Esophagus mucosa (tissue), 1 donor: ENCODE data around the gene ZNF132. TPM values are rescaled to one million over a fixed set of nuclear protein-coding genes. Genes with fewer than 3 reads are reported as not detected.
A peak's percentile ranks its signal among the peaks of the same experiment; 100 is the strongest.
"Not testable (repeated sequence)": the region's sequence is repeated elsewhere in the genome, so short reads cannot be mapped to it uniquely, and the experiment has no call there.

Experiments
- ATAC-seq: fragments of 200-7000 bp; cut with Tn5 transposase; one replicate; pipeline ENCODE4 v1.9.1; 2020
- total RNA-seq: library from RNA; stranded (reverse); gene quantifications from one replicate; pipeline ENCODE4 v1.2.4, GENCODE V29; 2023
- donor health status: DM: yes; HTN: yes; CAD: no.

Gene ZNF132
- total RNA-seq, 1 donor from 2014 or later = 1.0 TPM

DNA sequence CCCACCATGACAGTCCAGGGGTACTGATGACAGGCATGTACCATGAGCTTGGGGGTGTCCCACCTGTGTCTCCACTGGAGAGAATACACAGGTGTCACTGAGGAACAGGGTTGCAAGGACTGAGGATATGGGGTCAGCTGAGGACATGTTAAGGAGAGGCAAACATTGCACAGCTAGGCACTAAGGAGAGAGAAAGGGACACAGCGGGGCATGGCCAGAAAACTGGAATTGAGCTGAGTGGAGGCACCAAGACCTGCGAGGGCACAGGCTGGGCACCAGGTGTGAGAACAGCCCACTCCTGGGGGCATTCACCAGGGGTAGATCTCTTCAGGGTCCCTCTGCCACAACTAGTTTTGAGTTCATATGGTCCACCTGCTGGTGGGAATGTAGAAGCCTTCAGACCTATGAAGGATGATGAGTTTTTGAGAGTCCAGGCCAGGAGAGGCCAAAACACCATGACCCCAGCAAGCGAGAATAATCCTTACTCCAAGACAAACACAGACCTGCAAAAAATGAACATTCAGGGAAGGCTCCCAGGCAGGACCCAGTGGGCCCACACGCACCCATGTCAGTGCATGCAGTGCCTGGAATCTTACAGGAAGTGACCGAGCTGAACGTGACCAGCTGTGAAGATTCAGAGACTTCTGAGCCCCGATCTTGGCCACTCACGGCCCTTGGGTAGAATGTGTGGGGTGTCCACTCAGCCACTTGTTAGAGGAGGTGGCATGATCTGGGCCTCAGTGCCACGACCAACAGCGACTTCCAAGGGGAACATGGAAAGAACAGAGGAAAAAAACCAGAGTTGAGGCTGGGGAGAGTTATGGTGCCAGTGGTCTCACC lies 32.9 kb downstream of the ZNF132 start:
- peak; percentile 3 for ATAC-seq

DNA sequence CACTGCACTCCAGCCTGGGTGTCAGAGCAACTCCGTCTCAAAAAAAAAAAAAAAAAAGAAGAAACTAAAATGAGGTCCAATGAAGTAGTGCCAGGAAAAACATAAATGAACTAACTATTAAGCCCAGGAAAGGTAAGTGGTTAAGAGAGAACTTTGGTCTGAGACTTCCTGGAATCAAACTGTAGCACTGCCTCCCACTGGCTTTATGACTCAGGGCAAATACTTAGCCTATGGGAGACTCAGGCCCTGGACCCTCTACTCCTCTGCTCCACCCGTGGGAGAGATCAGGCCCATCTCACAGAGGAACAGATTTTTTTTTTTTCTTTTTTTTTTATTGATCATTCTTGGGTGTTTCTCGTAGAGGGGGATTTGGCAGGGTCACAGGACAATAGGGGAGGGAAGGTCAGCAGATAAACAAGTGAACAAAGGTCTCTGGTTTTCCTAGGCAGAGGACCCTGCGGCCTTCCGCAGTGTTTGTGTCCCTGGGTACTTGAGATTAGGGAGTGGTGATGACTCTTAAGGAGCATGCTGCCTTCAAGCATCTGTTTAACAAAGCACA lies 36.0 kb downstream of the ZNF132 start:
- ATAC-seq = not testable (repeated sequence)

DNA sequence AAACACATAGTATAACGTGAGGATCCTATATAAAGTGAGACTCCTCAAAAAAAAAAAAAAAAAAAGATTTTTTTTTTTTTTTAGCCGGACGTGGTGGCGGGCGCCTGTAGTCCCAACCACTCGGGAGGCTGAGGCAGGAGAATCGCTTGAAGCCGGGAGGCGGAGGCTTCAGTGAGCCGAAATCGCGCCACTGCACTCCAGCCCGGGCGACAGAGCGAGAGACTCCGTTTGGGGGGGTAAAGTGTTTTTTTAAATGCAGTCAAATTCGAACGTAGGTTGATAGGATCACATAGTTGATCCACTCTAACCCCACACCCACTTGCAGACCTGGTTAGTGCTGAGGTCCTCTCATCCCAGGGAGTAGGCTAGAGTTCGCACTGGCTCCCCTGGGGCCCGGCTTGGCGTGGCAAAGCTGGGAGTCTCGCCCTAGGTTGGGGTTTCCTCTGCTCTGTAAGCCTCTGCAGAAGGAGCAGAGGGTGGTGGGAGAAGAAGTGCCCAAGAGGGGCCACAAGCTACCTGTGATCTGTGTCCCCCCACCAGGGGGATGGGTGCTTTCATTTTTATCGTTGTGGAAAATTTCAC lies 38.0 kb downstream of the ZNF132 start:
- ATAC-seq = no peak

DNA sequence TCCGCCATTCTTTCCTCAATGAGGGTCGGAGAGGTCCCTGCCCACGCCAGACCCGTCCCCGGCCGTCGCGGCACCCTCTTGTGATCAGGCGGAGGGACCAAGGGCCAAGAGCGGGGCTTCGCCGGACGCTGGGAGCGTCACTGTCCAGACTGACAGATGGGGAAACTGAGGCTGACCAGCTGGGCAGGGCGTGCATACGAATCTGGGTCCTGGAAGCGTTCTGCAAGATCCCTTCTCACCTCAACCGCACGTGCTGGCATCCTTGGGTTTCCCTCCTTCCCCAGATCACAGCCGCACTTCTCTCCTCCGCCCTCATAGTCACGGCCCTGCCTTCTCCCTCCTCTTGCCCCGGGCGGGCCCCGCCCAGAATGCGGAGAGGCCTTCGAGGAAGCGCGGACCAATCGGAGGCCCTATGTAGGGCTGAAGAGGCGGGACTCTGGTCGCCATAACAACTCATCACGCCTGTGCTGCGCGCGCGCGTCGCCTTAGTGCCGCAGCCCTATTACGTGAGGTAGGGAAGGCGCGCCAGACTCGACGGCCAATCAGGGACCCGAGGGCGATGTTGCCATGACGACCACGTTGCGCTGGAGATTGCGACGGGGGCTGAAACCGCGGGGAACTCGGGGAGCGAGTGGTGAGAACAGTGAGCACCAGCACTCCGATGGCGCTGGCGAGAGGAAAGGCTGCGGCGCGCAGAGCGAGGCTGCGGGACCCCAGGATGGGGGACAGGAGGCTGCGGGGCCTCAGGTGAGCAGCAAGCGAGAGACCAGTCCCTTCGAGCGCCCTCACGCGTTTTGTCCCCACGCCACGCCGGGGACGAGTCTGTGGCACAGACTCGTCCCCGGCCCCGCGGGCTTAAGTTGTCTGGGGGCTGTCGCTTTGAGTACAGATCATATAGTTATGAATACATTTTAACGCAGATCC lies 38.8 kb downstream of the ZNF132 start:
- peak; percentile 97 for ATAC-seq

DNA sequence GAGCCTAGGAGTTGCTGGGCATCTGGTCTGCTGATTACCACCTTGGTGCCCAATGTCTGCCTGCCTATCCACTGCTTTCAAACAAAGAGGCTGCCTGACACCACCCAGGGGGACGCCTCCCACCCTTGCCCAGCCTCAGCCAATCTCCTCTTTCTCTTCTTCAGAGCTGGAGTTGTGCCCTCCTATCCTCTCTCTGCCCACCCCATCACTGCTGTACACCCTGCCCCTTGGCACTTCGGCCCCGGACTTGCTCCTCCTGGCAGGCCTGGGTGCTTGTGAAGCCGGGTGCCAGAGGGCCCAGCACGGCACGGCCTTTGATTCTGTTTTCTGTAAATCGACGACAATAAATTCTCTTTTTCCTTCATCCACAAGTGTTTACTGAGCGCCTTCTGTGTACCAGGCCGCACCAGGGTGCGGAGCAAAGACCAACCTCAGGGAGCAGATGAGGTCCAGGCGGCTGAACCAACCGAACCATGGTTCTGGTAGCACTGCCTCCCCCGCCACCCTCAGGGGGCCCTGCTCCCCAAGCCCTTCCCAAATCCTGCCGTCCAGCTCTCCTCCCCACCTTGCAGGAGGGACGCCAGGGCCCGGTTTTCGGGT lies 39.5 kb downstream of the ZNF132 start:
- ATAC-seq = no peak

DNA sequence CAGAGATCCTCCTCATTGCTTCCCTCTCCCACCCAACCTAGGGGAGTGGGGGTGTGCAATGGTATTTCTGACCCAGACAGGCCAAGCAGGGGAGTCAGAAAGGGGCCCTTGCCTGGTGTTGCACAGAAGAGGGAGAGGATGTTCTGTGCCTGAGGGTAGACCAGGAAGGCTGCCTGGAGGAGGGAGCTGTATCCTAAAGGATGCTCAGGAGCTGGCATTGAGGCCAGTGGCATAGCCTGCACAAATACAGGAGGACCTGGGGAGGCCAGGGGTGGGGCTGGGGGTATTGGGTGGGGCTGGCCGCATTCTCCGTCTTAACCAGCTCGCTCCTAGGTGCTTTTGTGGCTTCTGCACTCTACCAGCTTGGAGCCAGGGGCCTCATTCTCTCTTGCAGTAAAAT lies 40.0 kb downstream of the ZNF132 start:
- ATAC-seq = no peak

DNA sequence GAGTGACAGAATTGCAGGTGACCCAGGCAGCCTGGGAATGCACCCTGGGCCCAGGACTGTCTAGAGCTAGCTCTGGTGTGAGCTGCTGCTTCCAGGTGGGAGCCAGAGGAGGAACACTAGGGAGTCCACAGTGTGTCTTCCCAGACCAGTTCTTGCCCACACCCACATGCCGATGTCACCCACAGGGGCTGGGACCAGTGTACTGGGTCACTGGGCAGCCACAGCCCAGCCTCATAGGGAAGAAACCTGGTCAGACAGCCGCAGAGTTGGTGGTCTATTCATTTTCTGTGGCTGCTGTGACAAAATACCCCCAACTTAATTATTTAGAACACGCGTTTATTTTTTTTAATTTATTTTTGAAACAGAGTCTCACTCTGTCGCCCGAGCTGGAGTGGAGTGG lies 41.4 kb downstream of the ZNF132 start:
- ATAC-seq = no peak

DNA sequence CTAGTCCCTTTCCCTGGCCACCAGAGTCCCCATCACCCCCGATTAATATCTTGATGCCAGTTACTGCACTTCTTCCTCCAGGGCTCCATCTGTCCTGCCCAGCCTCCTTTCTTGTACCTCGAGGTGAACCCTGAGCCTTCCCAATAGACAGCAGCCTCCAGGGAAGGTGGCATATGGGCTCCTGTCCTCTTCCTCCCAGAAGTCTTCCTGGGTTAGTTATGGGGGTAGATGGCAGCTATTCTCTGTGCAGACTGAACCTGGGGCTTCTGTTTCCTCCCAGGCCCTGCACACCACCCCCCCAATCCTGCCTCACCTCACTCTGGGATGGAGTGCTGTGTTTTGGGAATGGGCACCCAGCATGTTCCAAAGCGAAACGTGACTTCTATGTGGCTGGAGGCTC lies 41.9 kb downstream of the ZNF132 start:
- no peak for ATAC-seq

DNA sequence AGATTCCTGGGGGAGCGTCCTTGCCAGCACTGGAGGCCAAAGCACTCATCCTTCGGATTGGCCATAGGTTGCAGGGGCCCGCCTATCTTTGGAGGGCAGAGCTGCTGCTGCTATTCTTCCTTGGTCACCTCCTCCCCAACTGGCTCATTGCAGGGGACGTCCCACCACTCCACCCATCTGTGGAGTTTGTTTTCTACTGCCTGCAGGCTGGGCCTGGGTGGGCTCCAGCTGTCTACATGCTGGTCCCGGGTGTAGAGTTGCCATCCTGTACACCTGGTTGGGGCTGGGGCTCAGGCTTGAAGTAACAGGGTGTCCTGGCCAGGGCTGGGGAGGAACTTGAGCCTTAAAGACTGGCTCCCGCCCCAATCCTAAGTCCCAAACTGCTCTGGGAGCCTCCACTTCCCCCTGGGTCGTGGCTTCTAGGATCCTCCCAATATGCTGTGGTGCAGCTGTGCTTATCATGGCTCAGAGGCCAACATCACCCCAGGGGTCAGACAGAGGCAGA lies 42.4 kb downstream of the ZNF132 start:
- ATAC-seq = no peak

DNA sequence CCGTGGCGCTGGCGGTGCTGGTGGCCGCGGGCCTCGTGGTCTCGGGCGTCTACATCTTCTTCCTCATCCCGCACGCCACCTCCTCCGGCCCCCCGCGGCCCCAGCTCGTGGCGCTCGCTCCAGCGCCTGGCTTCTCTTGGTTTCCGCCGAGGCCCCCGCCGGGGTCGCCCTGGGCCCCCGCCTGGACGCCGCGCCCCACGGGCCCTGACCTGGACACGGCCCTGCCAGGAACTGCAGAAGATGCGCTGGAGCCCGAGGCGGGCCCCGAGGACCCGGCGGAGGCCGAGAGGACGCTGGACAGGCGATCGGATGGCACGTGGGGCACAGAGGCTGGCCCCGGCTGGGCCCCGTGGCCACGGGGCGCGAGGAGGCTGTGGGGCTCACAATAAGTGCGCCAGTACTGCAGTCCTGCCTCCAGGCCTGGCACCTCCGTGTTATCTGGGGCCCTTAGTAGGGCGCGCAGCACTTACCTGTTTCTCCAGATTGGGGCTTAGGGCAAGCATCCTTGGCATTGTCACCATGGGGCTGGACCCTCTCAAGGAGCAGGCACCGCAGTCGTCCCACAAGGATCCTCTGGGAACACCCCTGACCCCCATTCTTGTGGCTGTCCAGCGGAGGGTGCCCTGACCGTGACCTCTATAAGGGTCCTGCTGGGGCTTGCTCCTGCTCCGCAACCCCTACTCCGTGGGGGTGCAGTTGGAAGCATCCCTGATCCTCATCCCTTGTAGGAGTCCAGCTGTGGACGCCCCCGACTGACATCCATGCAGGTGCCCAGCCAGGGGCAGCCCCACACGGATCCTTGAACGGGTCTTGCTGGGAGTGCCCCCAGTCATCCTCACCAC lies 43.0 kb downstream of the ZNF132 start:
- no peak for ATAC-seq

DNA sequence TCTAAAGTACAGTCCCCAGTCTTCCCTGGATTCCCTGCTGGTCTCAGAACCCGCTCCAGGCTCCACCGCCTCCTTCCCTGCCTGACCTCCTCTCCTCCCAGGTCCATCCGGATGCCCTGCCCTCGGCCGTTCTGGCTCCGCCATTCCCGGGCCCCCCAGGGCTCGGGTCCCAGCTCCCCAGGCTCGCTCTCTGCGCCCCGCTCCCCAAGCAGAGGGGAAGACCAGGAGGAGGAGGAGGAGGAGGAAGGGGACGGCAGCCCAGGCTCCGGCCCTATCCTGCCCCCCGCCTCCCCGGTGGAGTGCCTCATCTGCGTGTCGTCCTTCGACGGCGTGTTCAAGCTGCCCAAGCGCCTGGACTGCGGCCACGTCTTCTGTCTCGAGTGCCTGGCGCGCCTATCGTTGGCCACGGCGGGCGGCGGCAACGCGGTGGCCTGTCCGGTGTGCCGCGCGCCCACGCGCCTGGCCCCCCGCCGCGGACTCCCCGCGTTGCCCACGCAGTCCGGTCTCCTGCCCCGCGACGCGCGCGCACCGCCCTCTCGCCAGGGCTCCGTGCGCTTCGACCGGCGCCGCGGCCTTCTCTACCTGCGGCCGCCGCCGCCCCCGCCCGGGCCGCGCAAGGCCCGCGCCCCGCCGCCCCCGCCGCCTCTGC lies 43.9 kb downstream of the ZNF132 start:
- peak; percentile 1 for ATAC-seq

DNA sequence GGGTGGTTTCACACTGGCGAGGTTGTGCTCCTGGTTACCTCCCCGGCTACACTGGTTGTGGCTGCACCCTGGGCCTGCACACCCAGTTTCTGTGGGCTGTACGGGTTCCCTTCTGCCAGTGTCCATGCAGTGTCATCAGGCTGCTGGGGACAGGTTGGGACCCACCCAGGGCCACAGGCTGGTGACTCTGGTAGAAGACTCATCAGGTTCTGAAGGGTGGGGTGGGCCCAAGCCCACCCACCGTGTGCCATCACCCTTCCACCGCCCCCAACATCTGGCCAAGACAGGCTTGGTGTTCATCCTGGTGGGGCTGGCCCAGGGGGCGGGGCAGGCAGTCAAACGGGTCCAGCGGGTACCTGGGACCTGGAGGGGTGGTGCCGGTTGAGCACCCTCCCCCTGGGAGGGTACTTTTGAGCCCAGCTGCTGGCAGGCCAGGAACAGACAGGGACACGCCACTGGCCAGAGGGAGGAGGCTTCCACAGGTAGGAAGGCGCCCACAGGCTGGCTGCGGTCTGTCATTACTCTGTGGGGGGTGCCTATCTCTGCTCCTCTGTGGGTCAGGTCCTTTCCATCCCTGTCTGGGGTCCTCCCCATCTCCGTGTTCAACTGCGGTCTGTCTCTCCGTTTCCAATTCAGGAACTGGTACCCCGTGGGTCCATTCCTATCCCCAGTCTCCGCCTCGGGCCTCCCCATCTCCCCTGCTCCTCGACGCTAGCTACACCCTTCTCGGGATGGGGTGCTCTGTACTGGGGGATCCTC lies 44.6 kb downstream of the ZNF132 start, which contains the start of gene RNF225:
Gene RNF225 (plus strand): TSS at position 437 of the 759 bp plus-strand sequence. CDS start 434 bp downstream, outside the sequence.
- peak; percentile 90 for ATAC-seq

DNA sequence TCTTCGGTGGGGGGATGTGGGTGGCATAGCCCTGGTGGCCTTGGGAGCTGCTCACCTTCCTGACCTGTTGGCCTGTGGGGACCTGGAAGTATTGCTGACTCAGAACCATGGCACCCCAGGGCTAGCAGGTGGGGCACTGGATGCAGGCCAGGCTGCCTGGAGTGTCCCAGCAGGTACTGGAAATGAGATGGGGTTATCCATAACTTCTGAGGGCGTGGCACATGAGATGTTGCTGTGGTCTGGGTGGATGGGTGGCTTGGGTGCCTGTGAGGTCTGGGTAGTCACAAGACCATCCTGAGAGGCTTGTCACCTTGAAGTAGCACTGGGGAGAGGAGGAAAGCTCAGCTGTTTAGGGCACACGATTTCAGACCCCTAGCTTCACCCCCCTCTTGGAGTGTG lies 45.1 kb downstream of the ZNF132 start:
- peak; percentile 62 for ATAC-seq

DNA sequence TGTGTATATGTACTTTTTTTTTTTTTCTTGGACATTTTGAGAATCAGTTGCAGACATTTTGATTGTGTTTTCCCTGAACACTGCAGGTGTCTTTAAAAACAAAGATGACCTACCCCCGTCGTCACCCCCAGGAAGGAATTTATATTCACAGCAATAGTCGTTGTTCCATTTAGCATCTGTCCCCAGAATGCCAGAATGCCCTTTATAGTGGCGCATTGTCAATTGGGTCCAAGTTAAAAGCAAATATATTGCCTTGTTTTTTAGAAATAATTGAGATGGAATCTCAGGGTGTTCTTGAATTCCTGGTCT lies 46.3 kb downstream of the ZNF132 start:
- no peak for ATAC-seq

DNA sequence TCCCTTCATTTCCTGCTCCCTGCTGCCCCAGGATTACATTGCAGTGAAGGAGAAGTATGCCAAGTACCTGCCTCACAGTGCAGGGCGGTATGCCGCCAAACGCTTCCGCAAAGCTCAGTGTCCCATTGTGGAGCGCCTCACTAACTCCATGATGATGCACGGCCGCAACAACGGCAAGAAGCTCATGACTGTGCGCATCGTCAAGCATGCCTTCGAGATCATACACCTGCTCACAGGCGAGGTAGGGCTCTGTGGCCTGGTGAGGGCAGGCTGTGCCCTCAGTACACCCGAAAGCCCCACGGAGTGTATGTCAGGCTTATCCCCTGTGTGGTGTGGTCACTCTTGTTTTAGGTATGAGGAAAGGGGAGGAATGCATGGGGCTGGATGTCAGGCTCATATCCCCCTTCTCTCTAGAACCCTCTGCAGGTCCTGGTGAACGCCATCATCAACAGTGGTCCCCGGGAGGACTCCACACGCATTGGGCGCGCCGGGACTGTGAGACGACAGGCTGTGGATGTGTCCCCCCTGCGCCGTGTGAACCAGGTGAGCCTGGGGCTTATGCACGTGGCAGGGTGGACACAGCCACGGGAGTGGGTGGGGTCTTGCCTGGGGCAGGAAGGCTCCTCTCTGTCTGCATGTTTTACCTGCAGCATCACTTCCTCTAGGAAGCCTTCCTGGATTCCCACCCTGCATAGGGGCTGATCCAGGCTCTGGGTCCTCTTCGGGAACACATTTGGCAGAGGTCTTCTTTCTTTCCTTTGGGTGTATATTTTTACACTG lies 46.8 kb downstream of the ZNF132 start:
- ATAC-seq = no peak

DNA sequence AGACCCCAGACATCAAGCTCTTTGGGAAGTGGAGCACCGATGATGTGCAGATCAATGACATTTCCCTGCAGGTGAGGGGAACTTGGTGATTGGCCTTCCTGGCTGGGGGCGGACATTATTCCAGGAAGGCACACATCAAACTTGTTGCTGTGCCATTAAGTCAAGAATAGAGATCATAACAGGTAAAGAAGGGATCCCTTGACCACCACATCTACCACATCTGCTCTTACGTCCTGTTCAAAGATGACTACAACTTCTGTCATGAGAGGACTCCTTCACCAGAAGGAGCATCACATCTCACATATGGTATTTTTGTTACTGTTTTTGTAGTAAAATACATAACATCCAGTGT lies 51.8 kb downstream of the ZNF132 start:
- no peak for ATAC-seq

DNA sequence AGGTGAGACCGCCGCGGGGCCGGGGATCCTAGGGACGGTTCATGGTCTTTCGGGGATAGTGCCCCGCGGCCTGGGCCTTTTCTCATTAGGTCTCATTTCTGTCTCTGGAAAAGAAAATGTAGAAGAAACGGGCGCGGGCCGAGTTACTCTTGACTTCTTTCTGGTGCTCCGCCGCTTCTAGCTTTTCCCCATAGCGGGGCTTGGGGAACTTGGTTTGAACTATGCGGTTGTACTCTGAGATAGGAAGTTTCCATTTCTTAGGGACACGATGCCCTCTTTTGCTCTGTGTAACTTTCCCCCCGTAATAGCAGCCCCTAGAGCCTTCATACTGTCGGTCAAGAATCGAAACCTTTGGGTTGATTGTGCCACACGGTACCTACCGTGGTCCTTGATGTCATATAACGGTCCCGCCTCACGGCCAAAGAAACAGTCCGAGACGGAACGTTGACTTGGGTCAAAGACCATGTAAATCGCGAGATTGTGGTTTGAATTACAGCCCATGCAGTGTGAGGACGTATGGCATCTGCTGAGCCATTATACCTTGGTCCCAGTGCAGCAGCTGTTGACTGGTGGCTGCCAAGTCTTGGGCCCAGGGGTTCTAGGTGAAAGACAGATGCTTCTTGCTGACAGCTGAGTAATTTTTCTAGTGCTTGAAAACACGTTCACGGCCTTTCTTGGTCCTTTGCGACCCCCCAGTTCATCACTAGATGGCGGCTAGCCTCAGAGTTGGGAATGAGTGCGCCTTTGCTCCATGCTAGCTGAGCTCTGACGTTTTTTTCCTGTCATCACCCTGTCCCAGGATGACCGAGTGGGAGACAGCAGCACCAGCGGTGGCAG lies 52.4 kb downstream of the ZNF132 start:
- ATAC-seq = no peak
